Right lung (tissue), 5 donors: ENCODE measurements around the gene TRAK1. TPM values are rescaled to one million over a fixed set of nuclear protein-coding genes. Genes with fewer than 3 reads are reported as not detected.

Source experiments
- DNase-seq, 2 donors: peaks; one replicate each; pipeline ENCODE4 v3.0.0-alpha.2; 2013
- polyA plus RNA-seq, 5 donors: library from polyadenylated mRNA; unstranded; fragments of 120-200 nt; gene quantifications; one replicate each; pipeline versions ENCODE4 v1.2.1 to v1.2.3, GENCODE V29; 2013; ENCODE audit warnings: inconsistent platforms in 1 of 5, low replicate concordance in 1 of 5; ENCODE audit not compliant: insufficient read length in 5 of 5, insufficient read depth in 1 of 5

Gene TRAK1
- polyA plus RNA-seq, 5 donors, result 28.0 to 31.9 (median 28.3) TPM

- DNase-seq, result no peak
Observed at GRCh38 chr3:42119561-42120355, 28.6 kb downstream of the TRAK1 start.

GRCh38 chr3:42120866-42121265 lies 29.7 kb downstream of the TRAK1 start:
- DNase-seq, result no peak

- DNase-seq, result no peak
Observed at GRCh38 chr3:42122261-42123011, 31.3 kb downstream of the TRAK1 start.

- DNase-seq, result no peak
Observed at GRCh38 chr3:42123012-42123581, 31.9 kb downstream of the TRAK1 start.

- no peak for DNase-seq
Observed at GRCh38 chr3:42123824-42124658, 32.9 kb downstream of the TRAK1 start.

- no peak for DNase-seq
Observed at GRCh38 chr3:42127226-42127625, 36.1 kb downstream of the TRAK1 start.

- no peak for DNase-seq
Observed at GRCh38 chr3:42128526-42128925, 37.4 kb downstream of the TRAK1 start.

- DNase-seq, result no peak
Observed at GRCh38 chr3:42129014-42129953, 38.1 kb downstream of the TRAK1 start.

GRCh38 chr3:42130007-42130328 lies 38.8 kb downstream of the TRAK1 start:
- no peak for DNase-seq

GRCh38 chr3:42130329-42131070 lies 39.3 kb downstream of the TRAK1 start:
- DNase-seq, result no peak

GRCh38 chr3:42133500-42134298 lies 42.5 kb downstream of the TRAK1 start:
- no peak for DNase-seq

GRCh38 chr3:42134867-42135464 lies 43.8 kb downstream of the TRAK1 start:
- no peak for DNase-seq

- DNase-seq, result no peak
Observed at GRCh38 chr3:42139621-42140453, 48.7 kb downstream of the TRAK1 start.

GRCh38 chr3:42140665-42141203 lies 49.6 kb downstream of the TRAK1 start:
- DNase-seq, result no peak

- no peak for DNase-seq
Observed at GRCh38 chr3:42143440-42143839, 52.3 kb downstream of the TRAK1 start.

- no peak for DNase-seq
Observed at GRCh38 chr3:42144209-42144608, 53.1 kb downstream of the TRAK1 start.

- DNase-seq, result no peak
Observed at GRCh38 chr3:42148086-42148848, 57.1 kb downstream of the TRAK1 start.
